Astrocyte of the spinal cord (primary cell): Measurements from ENCODE around the gene CREBL2.
"Not testable (repeated sequence)": the region's sequence is repeated elsewhere in the genome, so short reads cannot be mapped to it uniquely, and the experiment has no call there.

Experiments used
- DNase-seq: peaks from one replicate; pipeline ENCODE4 v3.0.0; 2011; ENCODE audit warnings: low read depth, low spot score
- H3K4me3 ChIP-seq: 2 replicates; pipeline ENCODE4 v1.5.1; 2011; ENCODE audit warnings: low read depth, mild to moderate bottlenecking, low read length, moderate library complexity
- in situ Hi-C: cut with HindIII; loops from 2 replicates; pipeline ENCODE4 v1.10.0; 2017; ENCODE audit warnings: low sequenced_read_pairs
- TF ChIP-seq, protein P1 (sequence below): IDR thresholded peaks from 2 replicates; pipeline ENCODE4 v1.5.1; 2012; ENCODE audit warnings: low read depth, mild to moderate bottlenecking, low read length, inconsistent platforms

CREBL2 gene

DNA sequence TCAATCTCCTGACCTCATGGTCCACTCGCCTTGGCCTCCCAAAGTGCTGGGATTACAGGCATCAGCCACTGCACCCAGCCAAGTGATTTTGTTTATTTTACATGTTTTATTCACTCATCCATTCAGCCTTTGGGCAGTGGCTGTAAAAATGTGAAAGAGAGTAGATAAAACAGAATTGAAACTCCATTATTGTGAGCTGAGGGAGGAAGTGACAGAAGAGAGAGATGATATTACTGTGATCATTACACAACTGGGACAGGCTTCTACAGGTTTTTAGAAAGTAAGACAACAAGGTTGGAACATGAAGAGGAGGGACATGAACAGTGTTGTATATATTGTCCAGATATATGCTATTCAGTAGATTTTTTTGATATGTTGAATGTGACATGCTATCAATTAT lies 25.0 kb downstream of the CREBL2 start:
- in situ Hi-C loops, result no loop called here
- no peak for DNase-seq
- TF ChIP-seq, protein P1, sequence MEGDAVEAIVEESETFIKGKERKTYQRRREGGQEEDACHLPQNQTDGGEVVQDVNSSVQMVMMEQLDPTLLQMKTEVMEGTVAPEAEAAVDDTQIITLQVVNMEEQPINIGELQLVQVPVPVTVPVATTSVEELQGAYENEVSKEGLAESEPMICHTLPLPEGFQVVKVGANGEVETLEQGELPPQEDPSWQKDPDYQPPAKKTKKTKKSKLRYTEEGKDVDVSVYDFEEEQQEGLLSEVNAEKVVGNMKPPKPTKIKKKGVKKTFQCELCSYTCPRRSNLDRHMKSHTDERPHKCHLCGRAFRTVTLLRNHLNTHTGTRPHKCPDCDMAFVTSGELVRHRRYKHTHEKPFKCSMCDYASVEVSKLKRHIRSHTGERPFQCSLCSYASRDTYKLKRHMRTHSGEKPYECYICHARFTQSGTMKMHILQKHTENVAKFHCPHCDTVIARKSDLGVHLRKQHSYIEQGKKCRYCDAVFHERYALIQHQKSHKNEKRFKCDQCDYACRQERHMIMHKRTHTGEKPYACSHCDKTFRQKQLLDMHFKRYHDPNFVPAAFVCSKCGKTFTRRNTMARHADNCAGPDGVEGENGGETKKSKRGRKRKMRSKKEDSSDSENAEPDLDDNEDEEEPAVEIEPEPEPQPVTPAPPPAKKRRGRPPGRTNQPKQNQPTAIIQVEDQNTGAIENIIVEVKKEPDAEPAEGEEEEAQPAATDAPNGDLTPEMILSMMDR, result no peak
- no peak overlapping the region for H3K4me3 ChIP-seq

DNA sequence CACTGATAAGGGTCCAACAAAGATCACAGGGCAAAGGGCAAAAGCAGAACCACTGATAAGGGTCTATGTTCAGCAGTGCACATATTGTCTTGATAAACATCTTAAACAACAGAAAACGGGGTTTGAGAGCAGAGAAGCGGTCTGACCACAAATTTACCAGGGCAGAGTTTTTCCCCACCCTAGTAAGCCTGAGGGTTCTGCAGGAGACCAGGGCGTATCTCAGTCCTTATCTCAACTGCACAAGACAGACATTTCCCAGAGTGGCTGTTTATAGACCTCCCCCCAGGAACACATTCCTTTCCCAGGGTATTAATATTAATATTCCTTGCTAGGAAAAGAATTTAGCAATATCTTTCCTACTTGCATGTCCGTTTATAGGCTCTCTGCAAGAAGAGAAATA lies 28.3 kb downstream of the CREBL2 start:
- in situ Hi-C loops, DNase-seq, H3K4me3 ChIP-seq: not testable (repeated sequence)

DNA sequence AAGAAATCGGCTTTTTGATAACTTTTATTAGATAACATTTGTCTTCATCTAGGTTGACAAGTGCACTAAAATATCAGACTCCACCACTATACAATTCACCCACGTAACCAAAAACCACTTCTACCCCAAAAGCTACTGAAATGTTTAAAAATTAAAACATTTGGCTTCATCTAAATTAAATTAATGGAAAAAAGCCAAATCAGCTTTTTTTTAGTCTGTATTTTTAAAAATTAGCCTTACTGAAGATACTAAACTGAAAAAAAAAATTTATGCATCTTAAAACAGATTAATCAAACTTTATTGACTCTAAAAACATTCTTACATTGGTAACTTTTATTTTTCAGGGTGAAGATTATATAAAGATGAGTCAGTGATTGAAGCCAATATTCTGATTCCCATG lies 30.0 kb downstream of the CREBL2 start:
- no peak overlapping the region for H3K4me3 ChIP-seq
- in situ Hi-C loops, result no loop called here
- no peak for DNase-seq
- TF ChIP-seq, protein P1, result no peak

DNA sequence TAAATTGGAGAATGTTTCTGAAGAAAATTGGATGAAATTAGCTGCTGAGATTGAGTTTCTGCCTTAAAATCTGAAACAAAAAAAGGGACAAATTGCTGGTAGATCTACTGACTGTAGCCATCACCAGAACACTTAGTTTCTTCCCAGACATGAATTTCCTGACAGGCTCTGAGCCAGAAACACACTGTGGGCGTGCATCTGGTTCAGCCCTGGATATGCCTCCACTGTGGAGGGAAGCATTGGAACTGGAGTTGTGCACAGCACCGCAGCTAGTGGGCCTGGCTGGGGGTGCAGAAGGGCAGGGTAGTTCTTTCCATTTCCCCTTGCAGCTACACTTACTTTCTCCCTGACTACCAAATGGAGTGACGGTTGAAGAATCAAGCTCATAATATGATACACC lies 31.2 kb downstream of the CREBL2 start:
- in situ Hi-C loops, result no loop called here
- no peak for DNase-seq
- no peak overlapping the region for H3K4me3 ChIP-seq
- TF ChIP-seq, protein P1, result no peak

DNA sequence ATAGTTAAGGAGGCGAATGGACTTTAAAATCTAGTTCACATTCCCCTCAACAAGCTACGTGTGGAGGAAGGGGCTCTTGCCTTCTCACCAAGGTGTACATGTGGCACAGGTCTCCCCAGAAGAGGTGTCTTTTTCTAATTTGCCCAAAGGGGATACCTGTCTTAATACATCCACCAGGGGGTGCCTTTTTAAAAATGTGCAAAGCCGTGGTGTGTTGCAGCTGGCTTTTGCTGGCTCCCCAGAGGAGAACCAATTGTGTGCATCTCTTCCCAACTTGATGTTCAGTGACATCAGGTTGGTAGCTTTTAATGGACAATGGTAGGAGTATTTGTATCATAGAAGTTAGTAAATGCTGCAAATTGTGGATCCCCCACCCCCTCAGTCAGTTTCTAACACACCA lies 33.8 kb downstream of the CREBL2 start:
- no peak overlapping the region for H3K4me3 ChIP-seq
- TF ChIP-seq, protein P1, result peak; percentile 46
- DNase-seq, result peak; percentile 30
- in situ Hi-C loops, result no loop called here

DNA sequence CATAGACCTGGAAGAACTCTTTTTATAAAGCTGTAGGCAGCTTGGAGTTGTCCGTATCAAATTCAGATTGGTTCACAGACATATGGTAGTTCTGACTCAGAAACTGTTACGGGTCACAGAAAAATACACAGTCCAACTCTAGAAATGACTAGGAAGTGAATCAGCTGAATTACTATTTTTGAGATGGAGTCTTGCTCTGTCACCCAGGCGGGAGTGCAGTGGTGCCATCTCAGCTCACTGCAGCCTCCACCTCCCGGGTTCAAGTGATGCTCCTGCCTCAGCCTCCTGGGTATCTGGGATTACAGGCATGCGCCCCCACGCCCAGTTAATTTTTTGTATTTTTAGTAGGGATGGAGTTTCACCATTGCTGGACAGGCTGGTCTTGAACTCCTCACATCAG lies 34.3 kb downstream of the CREBL2 start:
- H3K4me3 ChIP-seq, in situ Hi-C loops: not testable (repeated sequence)
- peak; percentile 80 for DNase-seq

DNA sequence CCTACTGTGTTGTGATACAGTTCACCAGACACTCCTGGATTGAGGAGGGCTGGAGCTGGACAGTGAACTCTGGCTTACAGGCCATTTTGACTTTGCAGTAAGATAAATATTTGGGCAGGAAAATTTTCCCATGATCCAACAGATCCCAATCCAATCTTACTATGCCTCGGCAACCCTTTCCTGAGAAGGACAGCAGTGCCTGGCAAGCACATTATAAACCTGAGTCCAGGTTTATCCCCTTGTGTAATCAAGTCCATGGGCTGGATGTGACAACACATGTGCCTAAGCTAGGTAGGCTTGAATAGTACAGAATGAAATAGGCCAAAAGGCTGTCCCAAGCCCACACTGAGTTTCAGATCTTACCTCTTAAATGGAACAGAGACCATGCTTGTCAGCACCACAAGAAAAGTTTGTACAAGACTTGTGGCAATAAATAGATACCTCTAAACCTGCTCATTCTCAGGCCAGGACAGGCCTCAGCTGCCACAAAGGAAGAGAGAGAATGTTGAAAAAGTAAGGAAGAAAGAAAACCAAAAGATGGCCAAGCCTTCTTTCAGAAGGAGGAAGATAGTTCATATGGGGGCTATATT lies 34.9 kb downstream of the CREBL2 start:
- TF ChIP-seq, protein P1, result no peak
- H3K4me3 ChIP-seq, result no peak overlapping the region
- in situ Hi-C loops, result no loop called here
- DNase-seq, result no peak

DNA sequence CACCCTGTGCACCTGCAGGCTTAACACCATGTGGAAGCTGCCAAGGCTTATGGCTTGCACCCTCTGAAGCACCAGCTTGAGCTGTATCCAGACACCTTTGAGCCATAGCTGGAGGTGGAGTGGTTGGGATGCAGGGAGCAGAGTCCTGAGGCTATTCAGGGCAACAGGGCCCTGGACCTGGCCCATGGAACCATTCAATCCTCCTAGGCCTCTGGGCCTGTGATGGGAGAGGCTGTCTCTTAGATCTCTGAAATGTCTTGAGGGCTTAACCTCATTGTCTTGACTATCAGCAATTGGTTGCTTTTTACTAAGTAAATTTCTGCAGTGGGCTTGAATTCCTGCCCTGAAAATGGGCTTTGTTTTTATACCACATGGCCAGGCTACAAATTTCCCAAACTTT lies 36.6 kb downstream of the CREBL2 start:
- TF ChIP-seq, protein P1, result no peak
- in situ Hi-C loops, result no loop called here
- H3K4me3 ChIP-seq, result no peak overlapping the region
- no peak for DNase-seq
